HepG2 (cell line): ENCODE results near the gene PSMB9. TPM values are rescaled to one million over a fixed set of nuclear protein-coding genes. Genes with fewer than 3 reads are reported as not detected.
A peak's percentile ranks its signal among the peaks of the same experiment; 100 is the strongest.

Experiments used
- ATF3 ChIP-seq: sonication (generic); formaldehyde crosslinking; IDR thresholded peaks from 2 replicates; pipeline ENCODE4 v1.4.0; 2020; ENCODE audit warnings: missing genetic modification reagents
- CHD4 ChIP-seq: fragments of 200-600 bp; sonication (generic); IDR thresholded peaks from 2 replicates; pipeline ENCODE4 v1.7.0; 2017; ENCODE audit warnings: mild to moderate bottlenecking, low read length, borderline replicate concordance
- FOSL2 ChIP-seq: sonication (generic); formaldehyde crosslinking; IDR thresholded peaks from 2 replicates; pipeline ENCODE4 v1.4.0; 2020; ENCODE audit warnings: missing genetic modification reagents
- GTF2F1 ChIP-seq: fragments of 150-350 bp; IDR thresholded peaks from 2 replicates; pipeline ENCODE4 v1.6.1; 2014; ENCODE audit warnings: low read length
- IRX3 ChIP-seq: sonication (generic); formaldehyde crosslinking; IDR thresholded peaks from 2 replicates; pipeline ENCODE4 v1.8.1; 2023; ENCODE audit warnings: mild to moderate bottlenecking, low read depth, missing genetic modification reagents, borderline replicate concordance
- KAT7 ChIP-seq: IDR thresholded peaks from 2 replicates; pipeline ENCODE4 v1.6.1; 2018; ENCODE audit warnings: borderline replicate concordance, missing compliant biosample characterization
- KAT8 ChIP-seq: IDR thresholded peaks from 2 replicates; pipeline ENCODE4 v1.6.1; 2016; ENCODE audit warnings: missing genetic modification reagents, missing compliant biosample characterization
- PHF8 ChIP-seq: sonication (generic); formaldehyde crosslinking; IDR thresholded peaks from 2 replicates; pipeline ENCODE4 v1.5.0; 2020; ENCODE audit warnings: missing genetic modification reagents
- POLR2AphosphoS5 ChIP-seq: IDR thresholded peaks from 2 replicates; pipeline ENCODE4 v1.6.1; 2012; ENCODE audit warnings: low read depth, low read length
- ZNF101 ChIP-seq: sonication (generic); formaldehyde crosslinking; IDR thresholded peaks from 2 replicates; pipeline ENCODE4 v1.4.0; 2020; ENCODE audit warnings: mild to moderate bottlenecking, low read depth, missing genetic modification reagents, borderline replicate concordance
- ZNF414 ChIP-seq: sonication (generic); formaldehyde crosslinking; IDR thresholded peaks from 2 replicates; pipeline ENCODE4 v1.5.0; 2020; ENCODE audit warnings: missing genetic modification reagents
- ZSCAN22 ChIP-seq: sonication (generic); formaldehyde crosslinking; IDR thresholded peaks from 2 replicates; pipeline ENCODE4 v1.4.0; 2020; ENCODE audit warnings: mild to moderate bottlenecking, missing genetic modification reagents
- ZXDC ChIP-seq: sonication (generic); formaldehyde crosslinking; IDR thresholded peaks from 2 replicates; pipeline ENCODE4 v1.5.0; 2020; ENCODE audit warnings: mild to moderate bottlenecking, missing genetic modification reagents
- polyA plus RNA-seq, 8 experiments: library from polyadenylated mRNA; depleted of rRNA in 3 of 8; stranded (reverse) in 7 of 8; unstranded in 1 of 8; fragments of >200 nt; fragmentation: Illumina TruSeq in 4 of 8; extraction: Trizol in 4 of 8; gene quantifications; 2 replicates each; pipeline versions ENCODE4 v1.2.1 to v1.2.3, GENCODE V29; 2011 to 2016; ENCODE audit warnings: low read depth in 4 of 8, missing spikeins in 1 of 8, mixed read lengths in 1 of 8; ENCODE audit not compliant: insufficient read depth in 1 of 8
- total RNA-seq, 5 experiments: library from RNA; depleted of rRNA; stranded (reverse); fragments of >200 nt; fragmentation: Illumina TruSeq; extraction: Trizol; gene quantifications; 2 replicates each; pipeline ENCODE4 v1.2.3, GENCODE V29; 2016; ENCODE audit warnings: low read depth in 1 of 5
- TF ChIP-seq, protein P1 (sequence below): sonication (generic); formaldehyde crosslinking; IDR thresholded peaks from 2 replicates; pipeline ENCODE4 v1.5.0; 2020; ENCODE audit warnings: mild to moderate bottlenecking, missing genetic modification reagents, borderline replicate concordance
- TF ChIP-seq, protein P2 (sequence below), 2 experiments: fragments of 450-650 bp in 1 of 2; sonication (generic) in 1 of 2; formaldehyde crosslinking; IDR thresholded peaks; 2 replicates each; pipeline versions ENCODE4 v1.5.0 to v1.8.0; 2020 to 2022; ENCODE audit warnings: mild to moderate bottlenecking in 1 of 2, missing genetic modification reagents in 1 of 2

The PSMB9 gene
- total and polyA plus RNA-seq, 2 of the 13 experiments (the other 11 are each of a cell fraction or from before 2014, with no cell fraction given), result 15.6 to 16.0 TPM

DNA sequence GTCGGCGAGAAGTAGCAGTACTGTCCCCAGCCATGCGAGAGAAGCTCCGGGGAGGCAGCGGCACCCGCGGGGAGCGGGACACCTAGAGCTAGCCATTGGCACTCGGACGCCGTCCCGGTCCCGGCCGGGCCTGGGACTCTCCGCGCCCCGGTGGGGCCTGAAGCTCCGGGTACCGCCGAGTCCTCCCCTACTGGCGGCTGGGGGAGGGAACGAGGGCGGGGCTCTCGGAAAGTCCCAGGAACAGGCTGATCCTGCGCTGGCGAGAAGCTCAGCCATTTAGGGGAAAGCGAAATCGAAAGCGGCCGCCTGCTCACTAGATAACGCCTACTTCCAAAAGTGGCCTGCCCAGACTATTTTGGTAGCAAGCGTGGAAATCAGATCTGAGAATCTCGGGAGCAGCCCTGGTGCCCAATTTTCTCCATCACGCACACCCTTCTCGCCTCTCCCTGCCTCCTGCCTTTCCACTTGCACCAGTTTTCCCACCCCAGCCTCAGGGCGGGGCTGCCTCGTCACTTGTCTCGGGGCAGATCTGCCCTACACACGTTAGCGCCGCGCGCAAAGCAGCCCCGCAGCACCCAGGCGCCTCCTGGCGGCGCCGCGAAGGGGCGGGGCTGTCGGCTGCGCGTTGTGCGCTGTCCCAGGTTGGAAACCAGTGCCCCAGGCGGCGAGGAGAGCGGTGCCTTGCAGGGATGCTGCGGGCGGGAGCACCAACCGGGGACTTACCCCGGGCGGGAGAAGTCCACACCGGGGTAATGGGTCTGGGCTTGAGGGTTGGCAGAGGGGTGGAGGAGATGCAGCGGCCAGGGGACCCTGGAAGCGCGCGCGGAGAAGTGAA lies at the start of gene PSMB9, which contains the start of gene TAP1 (continued):
- TF ChIP-seq, protein P1, sequence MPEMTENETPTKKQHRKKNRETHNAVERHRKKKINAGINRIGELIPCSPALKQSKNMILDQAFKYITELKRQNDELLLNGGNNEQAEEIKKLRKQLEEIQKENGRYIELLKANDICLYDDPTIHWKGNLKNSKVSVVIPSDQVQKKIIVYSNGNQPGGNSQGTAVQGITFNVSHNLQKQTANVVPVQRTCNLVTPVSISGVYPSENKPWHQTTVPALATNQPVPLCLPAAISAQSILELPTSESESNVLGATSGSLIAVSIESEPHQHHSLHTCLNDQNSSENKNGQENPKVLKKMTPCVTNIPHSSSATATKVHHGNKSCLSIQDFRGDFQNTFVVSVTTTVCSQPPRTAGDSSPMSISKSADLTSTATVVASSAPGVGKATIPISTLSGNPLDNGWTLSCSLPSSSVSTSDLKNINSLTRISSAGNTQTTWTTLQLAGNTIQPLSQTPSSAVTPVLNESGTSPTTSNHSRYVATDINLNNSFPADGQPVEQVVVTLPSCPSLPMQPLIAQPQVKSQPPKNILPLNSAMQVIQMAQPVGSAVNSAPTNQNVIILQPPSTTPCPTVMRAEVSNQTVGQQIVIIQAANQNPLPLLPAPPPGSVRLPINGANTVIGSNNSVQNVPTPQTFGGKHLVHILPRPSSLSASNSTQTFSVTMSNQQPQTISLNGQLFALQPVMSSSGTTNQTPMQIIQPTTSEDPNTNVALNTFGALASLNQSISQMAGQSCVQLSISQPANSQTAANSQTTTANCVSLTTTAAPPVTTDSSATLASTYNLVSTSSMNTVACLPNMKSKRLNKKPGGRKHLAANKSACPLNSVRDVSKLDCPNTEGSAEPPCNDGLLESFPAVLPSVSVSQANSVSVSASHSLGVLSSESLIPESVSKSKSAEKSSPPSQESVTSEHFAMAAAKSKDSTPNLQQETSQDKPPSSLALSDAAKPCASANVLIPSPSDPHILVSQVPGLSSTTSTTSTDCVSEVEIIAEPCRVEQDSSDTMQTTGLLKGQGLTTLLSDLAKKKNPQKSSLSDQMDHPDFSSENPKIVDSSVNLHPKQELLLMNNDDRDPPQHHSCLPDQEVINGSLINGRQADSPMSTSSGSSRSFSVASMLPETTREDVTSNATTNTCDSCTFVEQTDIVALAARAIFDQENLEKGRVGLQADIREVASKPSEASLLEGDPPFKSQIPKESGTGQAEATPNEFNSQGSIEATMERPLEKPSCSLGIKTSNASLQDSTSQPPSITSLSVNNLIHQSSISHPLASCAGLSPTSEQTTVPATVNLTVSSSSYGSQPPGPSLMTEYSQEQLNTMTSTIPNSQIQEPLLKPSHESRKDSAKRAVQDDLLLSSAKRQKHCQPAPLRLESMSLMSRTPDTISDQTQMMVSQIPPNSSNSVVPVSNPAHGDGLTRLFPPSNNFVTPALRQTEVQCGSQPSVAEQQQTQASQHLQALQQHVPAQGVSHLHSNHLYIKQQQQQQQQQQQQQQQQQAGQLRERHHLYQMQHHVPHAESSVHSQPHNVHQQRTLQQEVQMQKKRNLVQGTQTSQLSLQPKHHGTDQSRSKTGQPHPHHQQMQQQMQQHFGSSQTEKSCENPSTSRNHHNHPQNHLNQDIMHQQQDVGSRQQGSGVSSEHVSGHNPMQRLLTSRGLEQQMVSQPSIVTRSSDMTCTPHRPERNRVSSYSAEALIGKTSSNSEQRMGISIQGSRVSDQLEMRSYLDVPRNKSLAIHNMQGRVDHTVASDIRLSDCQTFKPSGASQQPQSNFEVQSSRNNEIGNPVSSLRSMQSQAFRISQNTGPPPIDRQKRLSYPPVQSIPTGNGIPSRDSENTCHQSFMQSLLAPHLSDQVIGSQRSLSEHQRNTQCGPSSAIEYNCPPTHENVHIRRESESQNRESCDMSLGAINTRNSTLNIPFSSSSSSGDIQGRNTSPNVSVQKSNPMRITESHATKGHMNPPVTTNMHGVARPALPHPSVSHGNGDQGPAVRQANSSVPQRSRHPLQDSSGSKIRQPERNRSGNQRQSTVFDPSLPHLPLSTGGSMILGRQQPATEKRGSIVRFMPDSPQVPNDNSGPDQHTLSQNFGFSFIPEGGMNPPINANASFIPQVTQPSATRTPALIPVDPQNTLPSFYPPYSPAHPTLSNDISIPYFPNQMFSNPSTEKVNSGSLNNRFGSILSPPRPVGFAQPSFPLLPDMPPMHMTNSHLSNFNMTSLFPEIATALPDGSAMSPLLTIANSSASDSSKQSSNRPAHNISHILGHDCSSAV (CRISPR knock-in tag), result no peak
- TF ChIP-seq FOSL2 (CRISPR knock-in tag) (peak; percentile 44), PHF8 (peak; percentile 92), ZSCAN22 (CRISPR knock-in tag) (no peak), IRX3 (CRISPR knock-in tag) (peak; percentile 72; the same call in 1 of the 2 replicates), ZNF101 (CRISPR knock-in tag) (no peak), ZNF414 (CRISPR knock-in tag) (0 out of 2 replicates have a peak, but pooled peaks have one; percentile 53), ZXDC (CRISPR knock-in tag) (0 out of 2 replicates have a peak, but pooled peaks have one; percentile 6), KAT7 (CRISPR knock-in tag) (peak; percentile 67; the same call in 1 of the 2 replicates), CHD4 (no peak), ATF3 (CRISPR knock-in tag) (no peak), GTF2F1 (no peak), POLR2AphosphoS5 (peak; percentile 64), KAT8 (CRISPR knock-in tag) (peak; percentile 83)
- TF ChIP-seq, protein P2, sequence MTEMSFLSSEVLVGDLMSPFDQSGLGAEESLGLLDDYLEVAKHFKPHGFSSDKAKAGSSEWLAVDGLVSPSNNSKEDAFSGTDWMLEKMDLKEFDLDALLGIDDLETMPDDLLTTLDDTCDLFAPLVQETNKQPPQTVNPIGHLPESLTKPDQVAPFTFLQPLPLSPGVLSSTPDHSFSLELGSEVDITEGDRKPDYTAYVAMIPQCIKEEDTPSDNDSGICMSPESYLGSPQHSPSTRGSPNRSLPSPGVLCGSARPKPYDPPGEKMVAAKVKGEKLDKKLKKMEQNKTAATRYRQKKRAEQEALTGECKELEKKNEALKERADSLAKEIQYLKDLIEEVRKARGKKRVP (CRISPR knock-in tag; IDR thresholded peaks at IDR 0.05), result peak in 1 of 2 experiments; percentile 52; a peak in 2 of 4 replicates
